Activated naive CD4-positive, alpha-beta T cell treated with anti-CD3 and anti-CD28 coated beads, Interleukin-2, amount 50 U/mL, for 16 hours (primary cell): ENCODE measurements around the gene USP40.

Experiments used
- DNase-seq: peaks from one replicate; pipeline ENCODE4 v3.0.0-alpha.2; 2020

Gene USP40

GRCh38 chr2:233474308-233475160 lies 92.0 kb downstream of the USP40 start:
- peak; percentile 8 for DNase-seq

GRCh38 chr2:233473878-233474277 lies 92.7 kb downstream of the USP40 start:
- no peak for DNase-seq

- DNase-seq: no peak
Observed at GRCh38 chr2:233473386-233473791, 93.2 kb downstream of the USP40 start.

- no peak for DNase-seq
Observed at GRCh38 chr2:233471291-233472035, 95.1 kb downstream of the USP40 start.

GRCh38 chr2:233470839-233471238 lies 95.7 kb downstream of the USP40 start:
- peak; percentile 9 for DNase-seq

GRCh38 chr2:233470011-233470687 lies 96.4 kb downstream of the USP40 start:
- DNase-seq: no peak

GRCh38 chr2:233469261-233470010 lies 97.1 kb downstream of the USP40 start:
- no peak for DNase-seq

- no peak for DNase-seq
Observed at GRCh38 chr2:233468741-233469110, 97.9 kb downstream of the USP40 start.

GRCh38 chr2:233468047-233468740 lies 98.4 kb downstream of the USP40 start:
- no peak for DNase-seq

- DNase-seq: peak; percentile 7
Observed at GRCh38 chr2:233466991-233467603, 99.5 kb downstream of the USP40 start.

- DNase-seq: peak; percentile 1
Observed at GRCh38 chr2:233464531-233465240, 101.9 kb downstream of the USP40 start.

GRCh38 chr2:233464056-233464455 lies 102.5 kb downstream of the USP40 start:
- no peak for DNase-seq

GRCh38 chr2:233463586-233463985 lies 103.0 kb downstream of the USP40 start:
- no peak for DNase-seq

GRCh38 chr2:233462826-233463470 lies 103.6 kb downstream of the USP40 start:
- DNase-seq: no peak

GRCh38 chr2:233462202-233462785 lies 104.3 kb downstream of the USP40 start:
- DNase-seq: no peak

- DNase-seq: no peak
Observed at GRCh38 chr2:233461481-233461891, 105.1 kb downstream of the USP40 start.

- DNase-seq: no peak
Observed at GRCh38 chr2:233460726-233461441, 105.7 kb downstream of the USP40 start.

GRCh38 chr2:233459426-233459825 lies 107.2 kb downstream of the USP40 start:
- DNase-seq: no peak

GRCh38 chr2:233458826-233459225 lies 107.8 kb downstream of the USP40 start:
- no peak for DNase-seq
